Peyer's patch (tissue), 4 donors: ENCODE measurements around the gene KANSL1.

Source experiments
- POLR2A ChIP-seq, 2 donors: fragments of 450-650 bp; IDR thresholded peaks; one replicate each; pipeline ENCODE4 v1.5.1; 2017; ENCODE audit warnings: antibody characterized with exemption in 2 of 2, mild to moderate bottlenecking in 2 of 2, moderate library complexity in 2 of 2
- TF ChIP-seq, protein P1 (sequence below), 6 experiments: fragments of 450-650 bp in 4 of 6; fragments of 200-600 bp in 2 of 6; sonication (generic) in 1 of 6; IDR thresholded peaks; one replicate each; pipeline ENCODE4 v1.5.1; 2017 to 2019; ENCODE audit warnings: antibody characterized with exemption in 6 of 6, mild to moderate bottlenecking in 3 of 6, moderate library complexity in 1 of 6

- TF ChIP-seq, protein P1, sequence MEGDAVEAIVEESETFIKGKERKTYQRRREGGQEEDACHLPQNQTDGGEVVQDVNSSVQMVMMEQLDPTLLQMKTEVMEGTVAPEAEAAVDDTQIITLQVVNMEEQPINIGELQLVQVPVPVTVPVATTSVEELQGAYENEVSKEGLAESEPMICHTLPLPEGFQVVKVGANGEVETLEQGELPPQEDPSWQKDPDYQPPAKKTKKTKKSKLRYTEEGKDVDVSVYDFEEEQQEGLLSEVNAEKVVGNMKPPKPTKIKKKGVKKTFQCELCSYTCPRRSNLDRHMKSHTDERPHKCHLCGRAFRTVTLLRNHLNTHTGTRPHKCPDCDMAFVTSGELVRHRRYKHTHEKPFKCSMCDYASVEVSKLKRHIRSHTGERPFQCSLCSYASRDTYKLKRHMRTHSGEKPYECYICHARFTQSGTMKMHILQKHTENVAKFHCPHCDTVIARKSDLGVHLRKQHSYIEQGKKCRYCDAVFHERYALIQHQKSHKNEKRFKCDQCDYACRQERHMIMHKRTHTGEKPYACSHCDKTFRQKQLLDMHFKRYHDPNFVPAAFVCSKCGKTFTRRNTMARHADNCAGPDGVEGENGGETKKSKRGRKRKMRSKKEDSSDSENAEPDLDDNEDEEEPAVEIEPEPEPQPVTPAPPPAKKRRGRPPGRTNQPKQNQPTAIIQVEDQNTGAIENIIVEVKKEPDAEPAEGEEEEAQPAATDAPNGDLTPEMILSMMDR (IDR thresholded peaks at IDR 0.05): no peak
- TF ChIP-seq POLR2A (IDR thresholded peaks at IDR 0.05): no peak
These were observed 72.7 kb downstream of the KANSL1 start for GRCh38 chr17:46120537-46120936.
